H9 (cell line): ENCODE data around the gene CA9. TPM values are rescaled to one million over a fixed set of nuclear protein-coding genes. Genes with fewer than 3 reads are reported as not detected.

ENCODE experiments used
- DNase-seq: peaks from one replicate; pipeline ENCODE4 v3.0.0-alpha.2; 2017
- H2AFZ ChIP-seq: one replicate; pipeline ENCODE4 v1.6.1; 2013; ENCODE audit warnings: mild to moderate bottlenecking, low read length, control low read depth, moderate library complexity
- H2AK5ac ChIP-seq: 2 replicates; pipeline ENCODE4 v1.6.1; 2013; ENCODE audit warnings: low read length, control low read depth, mixed read lengths; ENCODE audit not compliant: insufficient read length
- H2BK120ac ChIP-seq: one replicate; pipeline ENCODE4 v1.6.1; 2013; ENCODE audit warnings: low read depth, mild to moderate bottlenecking, low read length, control low read depth, inconsistent platforms; ENCODE audit not compliant: poor library complexity, severe bottlenecking
- H2BK12ac ChIP-seq: 2 replicates; pipeline ENCODE4 v1.6.1; 2013; ENCODE audit warnings: low read length, control low read depth, mixed read lengths, low read depth; ENCODE audit not compliant: insufficient read length
- H2BK15ac ChIP-seq: 2 replicates; pipeline ENCODE4 v1.6.1; 2013; ENCODE audit warnings: low read depth, low read length, control low read depth
- H2BK20ac ChIP-seq: one replicate; pipeline ENCODE4 v1.6.1; 2013; ENCODE audit warnings: low read depth, mild to moderate bottlenecking, low read length, control low read depth, inconsistent platforms; ENCODE audit not compliant: poor library complexity, severe bottlenecking
- H2BK5ac ChIP-seq: 2 replicates; pipeline ENCODE4 v1.6.1; 2013; ENCODE audit warnings: low read length, control low read depth, mixed read lengths; ENCODE audit not compliant: insufficient read length
- H3K14ac ChIP-seq: 2 replicates; pipeline ENCODE4 v1.6.1; 2013; ENCODE audit warnings: low read length, control low read depth; ENCODE audit not compliant: insufficient read depth
- H3K18ac ChIP-seq: 2 replicates; pipeline ENCODE4 v1.6.1; 2013; ENCODE audit warnings: low read depth, mild to moderate bottlenecking, mixed read lengths, low read length, control low read depth; ENCODE audit not compliant: insufficient read length
- H3K23ac ChIP-seq: 2 replicates; pipeline ENCODE4 v1.6.1; 2013; ENCODE audit warnings: low read length, control low read depth, mixed read lengths, low read depth; ENCODE audit not compliant: insufficient read length
- H3K23me2 ChIP-seq: 2 replicates; pipeline ENCODE4 v1.6.1; 2013; ENCODE audit warnings: low read depth, mild to moderate bottlenecking, mixed read lengths, low read length, control low read depth; ENCODE audit not compliant: insufficient read length, poor library complexity, severe bottlenecking
- H3K27ac ChIP-seq: 2 replicates; pipeline ENCODE4 v1.5.1; 2013; ENCODE audit warnings: low read length, control low read depth, mixed read lengths, low read depth; ENCODE audit not compliant: insufficient read length
- H3K27me3 ChIP-seq: 2 replicates; pipeline ENCODE4 v1.6.1; 2013; ENCODE audit warnings: low read length, control low read depth, inconsistent platforms; ENCODE audit not compliant: insufficient read depth
- H3K4ac ChIP-seq: 2 replicates; pipeline ENCODE4 v1.6.1; 2013; ENCODE audit warnings: low read depth, mild to moderate bottlenecking, control low read depth, inconsistent platforms, low read length, moderate library complexity
- H3K4me1 ChIP-seq: 2 replicates; pipeline ENCODE4 v1.6.1; 2013; ENCODE audit warnings: low read length, control low read depth, inconsistent platforms; ENCODE audit not compliant: insufficient read depth
- H3K4me2 ChIP-seq: 2 replicates; pipeline ENCODE4 v1.6.1; 2013; ENCODE audit warnings: low read length, control low read depth, mixed read lengths; ENCODE audit not compliant: insufficient read length, insufficient read depth
- H3K56ac ChIP-seq: 2 replicates; pipeline ENCODE4 v1.6.1; 2013; ENCODE audit warnings: low read depth, mild to moderate bottlenecking, mixed read lengths, low read length, control low read depth; ENCODE audit not compliant: insufficient read length
- H3K79me1 ChIP-seq: 2 replicates; pipeline ENCODE4 v1.6.1; 2013; ENCODE audit warnings: low read depth, mild to moderate bottlenecking, moderate library complexity, low read length, control low read depth, inconsistent platforms; ENCODE audit not compliant: insufficient read depth, poor library complexity, severe bottlenecking
- H3K79me2 ChIP-seq: 2 replicates; pipeline ENCODE4 v1.6.1; 2013; ENCODE audit warnings: low read length, control low read depth, inconsistent platforms; ENCODE audit not compliant: insufficient read depth
- H3K9ac ChIP-seq: 2 replicates; pipeline ENCODE4 v1.6.1; 2013; ENCODE audit warnings: low read length, control low read depth, mixed read lengths; ENCODE audit not compliant: insufficient read length; ENCODE audit errors: extremely low read depth
- H3K9me3 ChIP-seq: one replicate; pipeline ENCODE4 v1.6.1; 2013; ENCODE audit warnings: low read depth, low read length, inconsistent platforms; ENCODE audit not compliant: control insufficient read depth
- H3T11ph ChIP-seq: one replicate; pipeline ENCODE4 v1.6.1; 2013; ENCODE audit warnings: mild to moderate bottlenecking, low read length, control low read depth, inconsistent platforms
- H4K20me1 ChIP-seq: one replicate; pipeline ENCODE4 v1.6.1; 2013; ENCODE audit not compliant: control insufficient read depth, insufficient read length, insufficient read depth
- H4K5ac ChIP-seq: 2 replicates; pipeline ENCODE4 v1.6.1; 2013; ENCODE audit warnings: low read depth, mild to moderate bottlenecking, mixed read lengths, low read length, control low read depth; ENCODE audit not compliant: insufficient read length
- H4K8ac ChIP-seq: replicated peaks from 2 replicates; pipeline ENCODE4 v1.6.1; 2013; ENCODE audit warnings: low read length, control low read depth, mixed read lengths, low read depth; ENCODE audit not compliant: insufficient read length
- H4K91ac ChIP-seq: 2 replicates; pipeline ENCODE4 v1.6.1; 2013; ENCODE audit warnings: low read depth, mild to moderate bottlenecking, moderate library complexity, mixed read lengths, low read length, control low read depth; ENCODE audit not compliant: insufficient read length
- H3K27ac Mint-ChIP-seq, 3 experiments: 2 replicates in 2 of 3; 3 replicates in 1 of 3; pipeline ENCODE4 v1.8.0; 2020 to 2021; ENCODE audit warnings: mixed read lengths in 3 of 3, mild to moderate bottlenecking in 1 of 3, moderate library complexity in 1 of 3
- H3K27me3 Mint-ChIP-seq: 2 replicates; pipeline ENCODE4 v1.8.0; 2021; ENCODE audit warnings: low read depth, mild to moderate bottlenecking, moderate library complexity, mixed read lengths
- H3K36me3 Mint-ChIP-seq, 3 experiments: 2 replicates in 2 of 3; 3 replicates in 1 of 3; pipeline ENCODE4 v1.8.0; 2020 to 2021; ENCODE audit warnings: low read depth in 3 of 3, mixed read lengths in 3 of 3; ENCODE audit not compliant: insufficient read depth in 1 of 3
- H3K4me1 Mint-ChIP-seq, 2 experiments: 2 replicates each; pipeline ENCODE4 v1.8.0; 2020; ENCODE audit warnings: mixed read lengths in 2 of 2
- H3K4me3 Mint-ChIP-seq, 2 experiments: 2 replicates in 1 of 2; 3 replicates in 1 of 2; pipeline ENCODE4 v1.8.0; 2020 to 2021; ENCODE audit warnings: mild to moderate bottlenecking in 2 of 2, mixed read lengths in 2 of 2, moderate library complexity in 1 of 2
- H3K9me3 Mint-ChIP-seq, 2 experiments: 2 replicates in 1 of 2; 3 replicates in 1 of 2; pipeline ENCODE4 v1.8.0; 2020; ENCODE audit warnings: mild to moderate bottlenecking in 2 of 2, mixed read lengths in 2 of 2, moderate library complexity in 1 of 2
- CTCF ChIP-seq: fragments of 200-600 bp; sonication (generic); conservative IDR thresholded peaks from 3 replicates; pipeline ENCODE4 v1.8.0; 2021; ENCODE audit warnings: antibody characterized with exemption, mild to moderate bottlenecking
- WGBS: extraction: QIAGEN DNeasy Blood & Tissue Kit; methylation state at CpG from one replicate; pipeline ENCODE4 v1.1.7; 2013; ENCODE audit warnings: missing lambda C conversion rate, low lambda C conversion rate, mixed read lengths; ENCODE audit not compliant: insufficient read length; ENCODE audit errors: extremely low coverage; 5-methylcytosine and 5-hydroxymethylcytosine counted together
- total RNA-seq: library from RNA; stranded (reverse); gene quantifications from 2 replicates; pipeline ENCODE4 v1.2.1, GENCODE V29; 2021

The CA9 gene
- total RNA-seq, 1 experiment from 2014 or later: 0.94 TPM

DNA sequence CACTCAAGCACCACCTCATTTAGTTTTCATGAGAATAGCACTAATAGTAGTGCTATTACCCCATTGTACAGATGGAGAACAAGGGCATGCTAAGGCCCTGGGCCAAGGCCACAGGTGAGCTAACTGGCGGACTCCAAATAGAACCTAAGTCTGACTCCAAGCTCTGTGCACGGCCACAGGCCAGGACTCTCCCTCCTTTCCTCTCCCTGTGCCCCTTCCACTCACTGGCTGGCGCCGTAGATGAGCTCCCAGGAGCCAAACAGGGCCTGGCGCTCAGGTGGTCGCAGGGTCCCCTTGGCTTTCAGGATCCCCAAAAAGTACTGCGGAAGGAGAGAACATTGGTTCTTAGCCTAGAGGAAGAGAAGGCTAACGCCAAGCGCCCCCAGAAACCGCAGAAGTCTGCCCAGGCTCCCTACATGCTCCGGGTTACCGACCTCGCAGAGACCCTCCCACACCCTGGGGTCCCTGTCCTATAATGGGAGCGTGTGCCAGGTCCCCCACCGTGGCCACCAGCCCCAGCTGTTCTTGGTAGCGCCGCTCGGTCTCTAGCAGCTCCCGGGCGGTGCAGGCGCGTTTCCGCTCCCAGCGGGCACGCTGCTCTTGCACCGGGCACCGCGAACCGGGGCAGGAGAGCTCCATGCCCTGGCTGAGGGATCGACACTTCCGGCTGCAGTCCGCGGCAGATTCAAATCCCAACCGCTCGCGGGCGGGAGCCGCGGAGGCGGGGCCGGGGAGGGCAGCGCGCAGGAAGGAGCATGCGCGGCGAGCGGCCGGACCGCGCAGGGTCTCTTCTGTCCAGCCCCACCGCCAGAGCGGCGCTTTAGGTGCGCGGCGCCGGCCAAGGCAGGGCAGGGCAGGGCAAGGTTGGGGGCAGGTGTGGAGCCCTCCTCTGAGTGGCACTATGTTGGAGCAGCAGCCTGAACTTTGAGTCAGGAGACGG is 8.9 kb upstream of the CA9 start, which contains the start of gene ARHGEF39:
TSS of gene ARHGEF39 (minus strand) at position 665 of the 940 bp plus-strand sequence. CDS start at position 639, 26 bp downstream.
- Histone ChIP-seq H3K4ac (no peak within 1 kb of the TSS; the same call in 1 of the 2 replicates), H4K5ac (no peak within 1 kb of the TSS), H2BK5ac (no peak within 1 kb of the TSS), H2AFZ (no peak within 1 kb of the TSS), H3K4me1 (no peaks in the 10 kb centered on the region; the same call in 1 of the 2 replicates), H4K91ac (no peak within 1 kb of the TSS), H2BK15ac (no peak within 1 kb of the TSS), H3K4me2 (peak within 1 kb of the TSS; percentile 83), H3K9ac (peak within 1 kb of the TSS; percentile 45), H3K79me2 (no peaks in the 10 kb centered on the region), H3K14ac (peak within 1 kb of the TSS; percentile 71), H2BK20ac (no peak within 1 kb of the TSS), H3K79me1 (no peaks in the 10 kb centered on the region), H3K56ac (no peak within 1 kb of the TSS), H4K8ac (no peak within 1 kb of the TSS), H3K27ac (no peak within 1 kb of the TSS), H3K27me3 (no peaks in the 10 kb centered on the region), H4K20me1 (no peaks in the 10 kb centered on the region), H2AK5ac (no peak within 1 kb of the TSS), H3T11ph (no peak within 1 kb of the TSS), H3K9me3 (no peaks in the 10 kb centered on the region), H3K18ac (peak within 1 kb of the TSS; percentile 81), H3K23me2 (peaks cover 8% of the 10 kb centered on the region), H2BK12ac (no peak within 1 kb of the TSS), H3K23ac (no peak within 1 kb of the TSS), H2BK120ac (no peak within 1 kb of the TSS)
- Mint-ChIP-seq H3K4me3 (peak within 1 kb of the TSS; percentile 80 to 83), H3K9me3 (no peaks in the 10 kb centered on the region), H3K27me3 (peaks cover 9% of the 10 kb centered on the region), H3K36me3 (peaks cover 26 to 35% (median 30%) of the 10 kb centered on the region in 3 experiments), H3K4me1 (peaks cover 21 to 33% of the 10 kb centered on the region in 2 experiments), H3K27ac (peak within 1 kb of the TSS; percentile 73 to 80 (median 79); a peak in 6 of 7 replicates)
- no CpG with 5 or more reads among the region's 58 CpGs for WGBS
- peak; percentile 94 for DNase-seq
- peak; percentile 56 for TF ChIP-seq CTCF
